Measurements from ENCODE around the gene CES4A. TPM values are rescaled to one million over a fixed set of nuclear protein-coding genes. Genes with fewer than 3 reads are reported as not detected.
A peak's percentile ranks its signal among the peaks of the same experiment; 100 is the strongest.

Gene CES4A
- total and polyA plus RNA-seq, 5 donors from 2014 or later: 1.6 to 11.9 (median 2.8) TPM

GRCh38 chr16:67017810-67018488, 29.6 kb downstream of the CES4A start:
- Mint-ChIP-seq H3K27me3 (no peaks in the 10 kb centered on the region), H3K4me3 (peak overlapping the region in 2 of 4 donors; percentile 59 to 82), H3K27ac (peak overlapping the region in 1 of 3 donors; percentile 5), H3K4me1 (peaks cover 0 to 16% (median 7%) of the 10 kb centered on the region in 4 donors), H3K9me3 (no peaks in the 10 kb centered on the region), H3K36me3 (no peaks in the 10 kb centered on the region)
- H3K4me1 ChIP-seq (ENCODE audit: control insufficient read depth, insufficient read depth, low read length, poor library complexity, severe bottlenecking): peaks cover 20% of the 10 kb centered on the region
- ATAC-seq (ENCODE audit: low read depth in 2 of 2) (peak; percentile 86 to 90), DNase-seq (peak; percentile 66 to 94 (median 83))
- no peaks in the 10 kb centered on the region for H3K9me3 ChIP-seq (ENCODE audit: control insufficient read depth in 2 of 2, low read length in 2 of 2)
- H3K36me3 ChIP-seq (ENCODE audit: control insufficient read depth, insufficient read depth, low read length): no peaks in the 10 kb centered on the region
- no peaks in the 10 kb centered on the region for H3K27me3 ChIP-seq (ENCODE audit: control insufficient read depth, insufficient read depth, low read length)
- H3K27ac ChIP-seq (ENCODE audit: insufficient read depth, low read length, poor library complexity, severe bottlenecking): no peak overlapping the region
- H3K4me3 ChIP-seq (ENCODE audit: low read depth, low read length): no peak overlapping the region

GRCh38 chr16:67019171-67019570, 30.8 kb downstream of the CES4A start:
- H3K9me3 ChIP-seq (ENCODE audit: control insufficient read depth in 2 of 2, low read length in 2 of 2): no peaks in the 10 kb centered on the region
- no peaks in the 10 kb centered on the region for H3K36me3 ChIP-seq (ENCODE audit: control insufficient read depth, insufficient read depth, low read length)
- no peaks in the 10 kb centered on the region for H3K27me3 Mint-ChIP-seq
- no peak overlapping the region for H3K4me3 ChIP-seq (ENCODE audit: low read depth, low read length)
- H3K27ac Mint-ChIP-seq: no peak overlapping the region
- no peaks in the 10 kb centered on the region for H3K9me3 Mint-ChIP-seq
- no peaks in the 10 kb centered on the region for H3K36me3 Mint-ChIP-seq
- no peak overlapping the region for H3K27ac ChIP-seq (ENCODE audit: insufficient read depth, low read length, poor library complexity, severe bottlenecking)
- H3K4me1 Mint-ChIP-seq: peaks cover 0 to 11% (median 6%) of the 10 kb centered on the region in 4 donors
- no peaks in the 10 kb centered on the region for H3K27me3 ChIP-seq (ENCODE audit: control insufficient read depth, insufficient read depth, low read length)
- no peak overlapping the region for H3K4me3 Mint-ChIP-seq
- ATAC-seq (ENCODE audit: low read depth in 2 of 2) (no peak), DNase-seq (no peak)
- peaks cover 10% of the 10 kb centered on the region for H3K4me1 ChIP-seq (ENCODE audit: control insufficient read depth, insufficient read depth, low read length, poor library complexity, severe bottlenecking)

- H3K27ac Mint-ChIP-seq: no peak overlapping the region
- no peak for DNase-seq
- no peaks in the 10 kb centered on the region for H3K27me3 Mint-ChIP-seq
Measured at GRCh38 chr16:67021321-67021720, 32.9 kb downstream of the CES4A start.

GRCh38 chr16:67022531-67023214, 34.3 kb downstream of the CES4A start:
- H3K27me3 Mint-ChIP-seq: no peaks in the 10 kb centered on the region
- Histone ChIP-seq H3K27me3 (ENCODE audit: control insufficient read depth, insufficient read depth, low read length) (no peaks in the 10 kb centered on the region), H3K9me3 (ENCODE audit: control insufficient read depth in 2 of 2, low read length in 2 of 2) (no peaks in the 10 kb centered on the region), H3K4me1 (ENCODE audit: control insufficient read depth, insufficient read depth, low read length, poor library complexity, severe bottlenecking) (no peaks in the 10 kb centered on the region), H3K4me3 (ENCODE audit: low read depth, low read length) (no peak overlapping the region), H3K36me3 (ENCODE audit: control insufficient read depth, insufficient read depth, low read length) (no peaks in the 10 kb centered on the region), H3K27ac (ENCODE audit: insufficient read depth, low read length, poor library complexity, severe bottlenecking) (no peak overlapping the region)
- H3K4me3 Mint-ChIP-seq: no peak overlapping the region
- no peaks in the 10 kb centered on the region for H3K9me3 Mint-ChIP-seq
- peaks cover 4 to 10% (median 7%) of the 10 kb centered on the region in 4 donors for H3K4me1 Mint-ChIP-seq
- no peaks in the 10 kb centered on the region for H3K36me3 Mint-ChIP-seq
- ATAC-seq (ENCODE audit: low read depth in 2 of 2) (no peak), DNase-seq (no peak)
- H3K27ac Mint-ChIP-seq: peak overlapping the region in 1 of 3 donors; percentile 5

More at GRCh38 chr16:67021321-67021720, 32.9 kb downstream of the CES4A start:
- Histone ChIP-seq H3K27ac (ENCODE audit: insufficient read depth, low read length, poor library complexity, severe bottlenecking) (no peak overlapping the region), H3K9me3 (ENCODE audit: control insufficient read depth in 2 of 2, low read length in 2 of 2) (no peaks in the 10 kb centered on the region), H3K4me1 (ENCODE audit: control insufficient read depth, insufficient read depth, low read length, poor library complexity, severe bottlenecking) (no peaks in the 10 kb centered on the region), H3K36me3 (ENCODE audit: control insufficient read depth, insufficient read depth, low read length) (no peaks in the 10 kb centered on the region), H3K4me3 (ENCODE audit: low read depth, low read length) (no peak overlapping the region), H3K27me3 (ENCODE audit: control insufficient read depth, insufficient read depth, low read length) (no peaks in the 10 kb centered on the region)
- Mint-ChIP-seq H3K4me3 (no peak overlapping the region), H3K4me1 (peaks cover 0 to 11% (median 6%) of the 10 kb centered on the region in 4 donors), H3K36me3 (no peaks in the 10 kb centered on the region), H3K9me3 (no peaks in the 10 kb centered on the region)
- ATAC-seq (ENCODE audit: low read depth in 2 of 2): no peak

GRCh38 chr16:67023689-67024088, 35.3 kb downstream of the CES4A start:
- DNase-seq (no peak), ATAC-seq (ENCODE audit: low read depth in 2 of 2) (no peak)
- Histone ChIP-seq H3K9me3 (ENCODE audit: control insufficient read depth in 2 of 2, low read length in 2 of 2) (no peaks in the 10 kb centered on the region), H3K4me3 (ENCODE audit: low read depth, low read length) (no peak overlapping the region), H3K27me3 (ENCODE audit: control insufficient read depth, insufficient read depth, low read length) (no peaks in the 10 kb centered on the region), H3K4me1 (ENCODE audit: control insufficient read depth, insufficient read depth, low read length, poor library complexity, severe bottlenecking) (peaks cover 7% of the 10 kb centered on the region), H3K36me3 (ENCODE audit: control insufficient read depth, insufficient read depth, low read length) (no peaks in the 10 kb centered on the region), H3K27ac (ENCODE audit: insufficient read depth, low read length, poor library complexity, severe bottlenecking) (no peak overlapping the region)
- H3K4me1 Mint-ChIP-seq: peaks cover 5 to 14% (median 9%) of the 10 kb centered on the region in 4 donors
- no peaks in the 10 kb centered on the region for H3K27me3 Mint-ChIP-seq
- H3K27ac Mint-ChIP-seq: no peak overlapping the region
- H3K4me3 Mint-ChIP-seq: peak overlapping the region in 2 of 4 donors; percentile 29 to 83
- H3K36me3 Mint-ChIP-seq: no peaks in the 10 kb centered on the region
- H3K9me3 Mint-ChIP-seq: no peaks in the 10 kb centered on the region

GRCh38 chr16:67024384-67025209, 36.2 kb downstream of the CES4A start:
- Histone ChIP-seq H3K27ac (ENCODE audit: insufficient read depth, low read length, poor library complexity, severe bottlenecking) (no peak overlapping the region), H3K36me3 (ENCODE audit: control insufficient read depth, insufficient read depth, low read length) (no peaks in the 10 kb centered on the region), H3K9me3 (ENCODE audit: control insufficient read depth in 2 of 2, low read length in 2 of 2) (no peaks in the 10 kb centered on the region), H3K27me3 (ENCODE audit: control insufficient read depth, insufficient read depth, low read length) (no peaks in the 10 kb centered on the region), H3K4me1 (ENCODE audit: control insufficient read depth, insufficient read depth, low read length, poor library complexity, severe bottlenecking) (peaks cover 8% of the 10 kb centered on the region), H3K4me3 (ENCODE audit: low read depth, low read length) (no peak overlapping the region)
- DNase-seq (no peak), ATAC-seq (ENCODE audit: low read depth in 2 of 2) (no peak)
- Mint-ChIP-seq H3K27me3 (no peaks in the 10 kb centered on the region), H3K9me3 (no peaks in the 10 kb centered on the region), H3K27ac (no peak overlapping the region), H3K36me3 (no peaks in the 10 kb centered on the region), H3K4me1 (peaks cover 5 to 14% (median 9%) of the 10 kb centered on the region in 4 donors), H3K4me3 (peak overlapping the region in 2 of 4 donors; percentile 10 to 48)

- H3K4me3 ChIP-seq (ENCODE audit: low read depth, low read length): no peak overlapping the region
- ATAC-seq (ENCODE audit: low read depth in 2 of 2) (no peak), DNase-seq (no peak)
- Mint-ChIP-seq H3K4me1 (peaks cover 5 to 18% (median 12%) of the 10 kb centered on the region in 4 donors), H3K4me3 (peak overlapping the region in 2 of 4 donors; percentile 10 to 48), H3K27ac (peak overlapping the region in 1 of 3 donors; percentile 10), H3K36me3 (no peaks in the 10 kb centered on the region), H3K9me3 (no peaks in the 10 kb centered on the region), H3K27me3 (no peaks in the 10 kb centered on the region)
- H3K4me1 ChIP-seq (ENCODE audit: control insufficient read depth, insufficient read depth, low read length, poor library complexity, severe bottlenecking): peaks cover 10% of the 10 kb centered on the region
- H3K27ac ChIP-seq (ENCODE audit: insufficient read depth, low read length, poor library complexity, severe bottlenecking): no peak overlapping the region
- H3K36me3 ChIP-seq (ENCODE audit: control insufficient read depth, insufficient read depth, low read length): no peaks in the 10 kb centered on the region
- no peaks in the 10 kb centered on the region for H3K9me3 ChIP-seq (ENCODE audit: control insufficient read depth in 2 of 2, low read length in 2 of 2)
- H3K27me3 ChIP-seq (ENCODE audit: control insufficient read depth, insufficient read depth, low read length): no peaks in the 10 kb centered on the region
Measured at GRCh38 chr16:67025210-67025550, 36.8 kb downstream of the CES4A start.
